HUES6 (cell line): ENCODE measurements around the gene USH1C.

Source experiments
- H3K27ac ChIP-seq: 2 replicates; pipeline ENCODE4 v1.7.0; 2013; ENCODE audit warnings: low read depth, mild to moderate bottlenecking, low read length, inconsistent platforms
- H3K27me3 ChIP-seq: 2 replicates; pipeline ENCODE4 v1.6.1; 2013; ENCODE audit warnings: low read length; ENCODE audit not compliant: control insufficient read depth, insufficient read depth
- H3K36me3 ChIP-seq: 2 replicates; pipeline ENCODE4 v1.6.1; 2013; ENCODE audit warnings: low read length; ENCODE audit not compliant: control insufficient read depth, insufficient read depth
- H3K4me1 ChIP-seq: 2 replicates; pipeline ENCODE4 v1.6.1; 2013; ENCODE audit warnings: low read length; ENCODE audit not compliant: control insufficient read depth, insufficient read depth
- H3K4me3 ChIP-seq: 2 replicates; pipeline ENCODE4 v1.5.1; 2013; ENCODE audit warnings: low read depth, low read length
- H3K9ac ChIP-seq: one replicate; pipeline ENCODE4 v1.6.1; 2013; ENCODE audit warnings: mild to moderate bottlenecking, low read length
- H3K9me3 ChIP-seq: 2 replicates; pipeline ENCODE4 v1.6.1; 2013; ENCODE audit warnings: low read depth, low read length; ENCODE audit not compliant: control insufficient read depth, insufficient read depth

USH1C gene

DNA sequence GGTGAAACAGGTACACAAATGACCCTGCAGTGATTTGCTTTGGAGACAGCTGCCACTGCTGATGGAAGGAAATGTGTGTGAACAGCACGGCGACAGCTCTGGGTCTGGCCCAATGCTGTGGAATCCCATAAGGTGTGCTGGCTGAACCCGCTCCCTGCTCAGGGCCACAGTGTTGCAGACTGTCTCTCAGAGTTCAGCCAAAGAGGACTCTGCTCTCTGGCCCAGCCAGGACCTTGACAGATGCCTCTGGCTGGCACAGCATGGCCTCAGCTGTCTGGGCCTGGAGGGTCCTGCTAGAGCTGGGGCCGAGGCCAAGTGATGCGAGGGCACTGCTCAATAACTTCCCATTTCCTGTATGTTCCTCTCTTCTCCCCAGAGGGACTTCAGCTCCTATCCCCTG lies 62.3 kb downstream of the USH1C start:
- Histone ChIP-seq H3K9me3 (no peaks in the 10 kb centered on the region), H3K36me3 (no peaks in the 10 kb centered on the region), H3K9ac (no peak overlapping the region), H3K27ac (no peak overlapping the region), H3K4me1 (peaks cover 10% of the 10 kb centered on the region), H3K27me3 (peaks cover 41% of the 10 kb centered on the region), H3K4me3 (no peak overlapping the region)

DNA sequence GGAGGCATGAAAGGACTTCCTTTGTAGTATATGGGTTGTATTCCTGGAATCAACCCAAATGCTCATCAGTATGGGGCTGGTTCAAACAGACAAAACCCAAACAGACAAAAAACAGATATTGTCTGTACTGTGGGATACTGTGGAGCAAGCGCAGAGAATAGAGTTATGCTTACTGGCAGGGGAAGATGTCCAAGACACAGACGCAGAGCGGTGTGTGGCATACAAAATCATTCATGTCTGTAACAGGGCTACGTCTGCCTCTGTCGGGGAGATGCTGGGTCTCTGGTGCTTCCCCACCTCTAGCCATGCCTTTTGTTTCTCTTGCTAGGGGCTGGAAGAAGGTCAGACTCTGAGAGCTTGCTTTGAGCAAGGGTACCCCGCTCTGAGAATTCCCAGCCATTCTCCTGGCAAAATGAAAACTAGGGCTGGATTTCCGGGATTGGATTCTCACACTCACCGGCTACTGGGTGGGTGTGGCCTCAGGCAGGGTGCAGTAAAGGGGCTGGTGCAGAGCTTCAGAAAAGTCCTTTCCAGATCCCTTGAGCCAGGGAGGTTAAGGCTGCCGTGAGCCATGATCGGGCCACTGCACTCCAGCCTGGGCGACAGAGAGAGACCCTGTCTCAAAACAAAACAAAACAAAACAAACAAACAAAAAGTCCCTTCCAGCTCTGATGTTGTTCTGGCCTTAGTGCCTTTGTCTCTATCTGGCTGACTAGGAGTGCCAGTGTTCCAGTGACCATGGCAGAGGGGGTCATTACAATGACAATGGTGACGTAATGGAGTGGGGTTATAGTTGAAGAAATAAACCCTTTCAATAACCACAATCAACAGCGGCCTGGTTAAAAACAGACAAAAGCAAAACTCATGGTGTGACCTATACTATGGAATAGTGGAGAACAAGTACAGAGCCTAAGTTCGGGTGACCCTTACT lies 64.7 kb downstream of the USH1C start:
- H3K4me3 ChIP-seq, result no peak overlapping the region; the same call in 1 of the 2 replicates
- no peaks in the 10 kb centered on the region for H3K36me3 ChIP-seq
- no peak overlapping the region for H3K9ac ChIP-seq
- peaks cover 10% of the 10 kb centered on the region for H3K4me1 ChIP-seq
- H3K9me3 ChIP-seq, result no peaks in the 10 kb centered on the region
- H3K27me3 ChIP-seq, result peaks cover 61% of the 10 kb centered on the region
- H3K27ac ChIP-seq, result no peak overlapping the region

DNA sequence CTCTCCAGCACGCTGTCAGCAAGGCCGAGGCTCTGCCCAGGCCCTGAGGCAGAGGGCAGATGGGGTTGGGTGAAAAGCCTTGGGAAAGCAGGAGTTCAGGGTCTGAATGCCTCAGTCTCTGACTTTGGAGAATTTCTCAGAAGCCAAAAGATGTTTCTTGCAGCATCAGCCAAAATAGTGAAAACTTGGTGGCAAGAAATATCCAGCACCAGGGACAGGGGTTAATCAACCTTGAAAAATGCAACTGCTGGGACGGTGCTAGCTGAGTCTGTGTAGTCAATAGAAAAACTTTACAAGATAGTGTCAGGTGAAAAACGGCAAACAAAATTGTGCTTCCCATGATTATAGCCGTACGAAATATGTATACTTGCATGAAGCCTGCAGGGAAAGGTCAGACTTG lies 66.1 kb downstream of the USH1C start:
- H3K27me3 ChIP-seq, result peaks cover 76% of the 10 kb centered on the region
- H3K36me3 ChIP-seq, result no peaks in the 10 kb centered on the region
- peaks cover 10% of the 10 kb centered on the region for H3K4me1 ChIP-seq
- H3K4me3 ChIP-seq, result no peak overlapping the region
- no peaks in the 10 kb centered on the region for H3K9me3 ChIP-seq
- H3K9ac ChIP-seq, result no peak overlapping the region
- no peak overlapping the region for H3K27ac ChIP-seq

DNA sequence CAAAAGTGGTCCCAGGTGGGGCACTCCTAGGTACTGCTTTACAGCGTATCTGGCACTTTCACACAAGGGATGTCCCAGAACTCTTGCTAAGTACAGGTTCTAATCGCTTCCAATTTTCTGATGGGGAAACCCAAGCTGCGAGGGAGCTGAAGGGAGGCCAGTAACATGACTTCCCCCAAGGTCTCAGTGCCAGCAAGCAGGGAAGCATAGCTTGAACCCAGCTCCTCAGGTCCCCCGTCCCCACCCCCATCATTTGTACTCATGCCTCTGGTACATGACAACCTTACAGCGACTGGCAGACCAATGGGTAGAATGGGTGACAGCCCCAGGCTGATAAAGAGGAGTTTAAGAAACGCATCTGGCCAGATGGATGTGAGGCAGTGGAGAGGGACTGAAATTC lies 66.9 kb downstream of the USH1C start:
- Histone ChIP-seq H3K9ac (no peak overlapping the region), H3K9me3 (no peaks in the 10 kb centered on the region), H3K4me1 (peaks cover 10% of the 10 kb centered on the region), H3K27ac (no peak overlapping the region), H3K36me3 (no peaks in the 10 kb centered on the region), H3K27me3 (peaks cover 82% of the 10 kb centered on the region), H3K4me3 (no peak overlapping the region)

DNA sequence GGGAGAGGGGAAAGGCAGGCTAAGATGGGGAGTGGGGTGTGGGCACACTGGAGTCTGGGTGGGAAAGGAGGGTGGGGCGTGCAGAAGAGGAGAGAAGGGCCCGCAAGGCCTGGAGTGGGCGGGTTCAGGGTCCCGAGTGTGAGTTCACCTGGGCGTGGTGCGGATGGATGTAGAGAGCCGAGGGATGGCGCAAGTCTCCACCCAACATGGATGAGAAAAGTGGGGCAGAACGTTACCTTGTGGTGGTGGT lies 67.2 kb downstream of the USH1C start:
- Histone ChIP-seq H3K27ac (no peak overlapping the region), H3K9ac (no peak overlapping the region), H3K36me3 (no peaks in the 10 kb centered on the region), H3K9me3 (no peaks in the 10 kb centered on the region), H3K27me3 (peaks cover 84% of the 10 kb centered on the region), H3K4me3 (peak overlapping the region; percentile 45), H3K4me1 (peaks cover 10% of the 10 kb centered on the region)

DNA sequence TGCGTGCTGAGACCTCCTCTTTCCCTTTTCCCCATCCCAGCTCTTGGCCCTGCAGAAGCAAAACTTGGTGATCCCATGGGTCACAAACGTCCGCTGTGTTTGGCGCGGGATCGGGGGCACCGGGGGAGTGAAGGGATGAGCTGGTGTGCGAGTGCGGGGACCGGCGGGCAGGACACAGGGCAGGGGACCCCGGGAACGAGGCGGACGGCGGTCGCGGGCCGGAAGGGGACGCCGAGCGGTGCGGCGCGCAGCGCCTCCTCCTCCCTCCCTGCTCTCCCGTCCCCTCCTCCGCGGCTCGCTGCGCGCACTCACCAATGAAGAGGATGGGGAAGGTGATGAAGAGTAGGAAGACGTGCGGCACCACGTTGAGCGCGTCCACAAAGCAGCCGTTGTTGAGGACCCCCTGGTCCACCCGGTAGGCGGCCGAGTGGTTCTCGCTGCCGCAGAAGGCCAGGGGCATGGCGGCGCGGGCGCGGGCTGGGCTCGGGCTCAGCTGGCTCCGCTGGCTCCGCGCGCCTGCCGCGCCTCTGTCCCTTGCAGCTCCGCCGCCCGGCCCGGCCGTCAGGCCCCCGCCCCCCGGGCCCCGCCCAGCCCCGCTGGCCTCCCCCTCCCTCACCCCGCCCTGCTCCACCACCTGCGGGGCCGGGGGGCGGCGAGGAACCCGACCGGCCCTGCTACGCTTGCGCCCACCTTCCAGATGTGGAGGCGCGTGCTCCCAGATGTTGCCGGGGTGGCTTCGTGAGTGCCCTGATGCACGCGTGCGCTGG lies 67.7 kb downstream of the USH1C start, which contains the start of gene ABCC8:
ABCC8 (minus strand) TSS at position 529 of the 767 bp plus-strand sequence; CDS start at position 460, 69 bp downstream.
- peak within 1 kb of the TSS; percentile 84 for H3K4me3 ChIP-seq
- H3K27ac ChIP-seq, result no peak within 1 kb of the TSS
- H3K27me3 ChIP-seq, result peaks cover 84% of the 10 kb centered on the region
- peak within 1 kb of the TSS; percentile 21 for H3K9ac ChIP-seq
- peaks cover 10% of the 10 kb centered on the region for H3K4me1 ChIP-seq
- H3K36me3 ChIP-seq, result no peaks in the 10 kb centered on the region
- H3K9me3 ChIP-seq, result no peaks in the 10 kb centered on the region

DNA sequence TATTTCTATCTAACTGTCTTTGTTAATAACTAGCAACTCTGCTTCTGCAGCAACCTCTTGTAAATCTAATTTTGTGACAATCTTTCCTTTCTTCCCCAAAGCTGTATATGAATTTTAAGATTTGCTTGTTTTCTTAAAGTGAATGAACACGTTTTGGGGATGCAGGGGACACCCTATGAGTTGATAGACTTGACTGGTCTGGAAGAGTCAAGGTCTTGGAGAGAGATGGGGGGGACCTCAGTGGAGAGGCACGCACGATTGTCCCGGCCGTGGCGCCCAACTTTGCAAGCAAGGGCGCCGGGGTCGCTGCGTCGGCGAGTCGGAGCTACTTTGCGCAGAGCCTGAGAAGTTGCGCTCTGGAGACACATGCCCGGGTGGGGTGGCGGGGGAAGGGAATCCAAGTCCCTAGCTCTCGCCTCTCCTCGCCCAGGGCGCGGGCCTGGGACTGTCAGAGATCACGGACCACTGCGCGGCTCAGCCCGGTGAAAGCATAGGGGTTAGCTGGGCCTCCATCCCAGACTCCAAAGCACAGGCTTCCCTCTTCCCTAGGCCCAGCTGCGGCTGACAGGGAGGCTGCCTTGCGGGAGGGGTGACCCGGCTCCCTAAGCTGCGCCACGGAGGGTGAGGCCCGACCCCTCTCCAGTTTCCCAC lies 68.4 kb downstream of the USH1C start:
- Histone ChIP-seq H3K4me1 (peaks cover 10% of the 10 kb centered on the region), H3K4me3 (peak overlapping the region; percentile 84), H3K9ac (peak overlapping the region; percentile 21), H3K27ac (no peak overlapping the region), H3K9me3 (no peaks in the 10 kb centered on the region), H3K27me3 (peaks cover 85% of the 10 kb centered on the region), H3K36me3 (no peaks in the 10 kb centered on the region)

DNA sequence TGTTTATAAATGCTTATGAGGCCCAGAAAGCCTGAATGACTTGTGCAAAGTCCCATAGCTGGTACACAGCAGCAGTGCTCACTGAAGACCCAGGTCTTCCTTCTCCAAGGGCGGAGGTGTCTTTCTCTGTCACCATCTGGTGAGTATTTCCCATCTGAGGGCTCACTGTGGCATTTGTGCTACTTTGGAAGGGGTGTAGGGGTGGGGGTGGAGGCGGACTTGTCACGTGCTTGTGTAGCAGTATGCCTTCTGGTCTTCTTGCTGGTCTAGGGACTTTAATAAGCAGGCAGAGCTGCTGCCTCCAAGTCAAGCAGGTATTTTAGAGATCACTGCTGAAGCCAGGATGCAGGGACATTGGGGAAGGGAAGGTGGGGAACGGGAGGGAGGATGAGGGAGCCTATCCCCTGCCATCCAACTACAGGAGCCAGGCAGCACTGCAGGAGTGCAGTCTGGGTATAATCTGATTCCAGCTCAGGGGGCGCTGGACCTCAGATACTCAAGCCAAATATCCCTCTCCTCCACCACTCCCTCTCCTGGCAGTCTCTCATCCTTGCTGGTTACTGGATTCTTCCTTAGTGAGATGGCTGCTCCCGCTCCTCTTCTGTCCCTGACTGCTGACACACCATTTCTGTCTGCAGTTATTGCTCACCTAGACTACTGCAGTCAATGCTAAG lies 71.0 kb downstream of the USH1C start:
- H3K27me3 ChIP-seq, result peaks cover 61% of the 10 kb centered on the region
- H3K4me1 ChIP-seq, result no peaks in the 10 kb centered on the region
- H3K9ac ChIP-seq, result no peak overlapping the region
- H3K4me3 ChIP-seq, result no peak overlapping the region
- no peaks in the 10 kb centered on the region for H3K36me3 ChIP-seq
- H3K27ac ChIP-seq, result no peak overlapping the region
- H3K9me3 ChIP-seq, result no peaks in the 10 kb centered on the region

DNA sequence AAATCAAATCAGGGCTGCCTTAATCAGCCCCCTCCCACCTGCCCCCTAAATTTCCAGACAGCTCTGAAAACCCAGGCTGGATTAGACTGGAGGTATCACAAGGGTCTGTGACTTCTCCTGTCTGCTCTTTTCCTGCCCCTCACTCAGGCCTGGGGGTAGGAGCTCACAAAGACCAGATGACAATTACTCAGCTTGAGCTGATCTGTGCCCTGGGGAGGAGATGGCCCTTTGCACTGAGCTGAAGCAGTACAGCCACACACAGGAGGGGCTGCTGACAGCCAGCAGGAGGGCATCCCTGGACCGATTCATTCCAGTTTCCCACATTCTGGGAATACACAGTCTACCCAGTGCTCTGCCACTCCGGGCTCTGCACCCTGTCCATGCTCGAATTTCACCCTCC lies 71.7 kb downstream of the USH1C start:
- no peaks in the 10 kb centered on the region for H3K9me3 ChIP-seq
- no peak overlapping the region for H3K9ac ChIP-seq
- no peaks in the 10 kb centered on the region for H3K36me3 ChIP-seq
- peaks cover 54% of the 10 kb centered on the region for H3K27me3 ChIP-seq
- no peak overlapping the region for H3K4me3 ChIP-seq
- H3K27ac ChIP-seq, result no peak overlapping the region
- H3K4me1 ChIP-seq, result no peaks in the 10 kb centered on the region

DNA sequence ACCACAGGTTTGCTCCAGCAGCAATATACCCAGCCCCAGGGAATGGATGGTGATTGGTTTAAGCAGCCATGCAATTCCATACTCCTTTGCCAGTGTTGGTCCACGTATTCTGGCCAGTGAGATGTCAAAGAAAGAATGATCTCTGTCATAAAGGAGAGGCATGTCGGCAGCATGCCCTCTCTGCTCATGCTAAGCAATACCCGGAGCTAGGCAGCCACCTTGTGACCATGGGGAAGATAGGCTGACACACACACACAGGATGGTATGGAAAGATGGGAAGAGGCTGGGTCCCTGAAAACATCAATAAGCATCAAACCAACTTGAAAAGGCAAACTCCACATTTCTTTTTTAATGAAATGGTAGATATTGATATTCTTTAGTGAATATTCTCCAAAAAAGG lies 72.7 kb downstream of the USH1C start:
- peaks cover 45% of the 10 kb centered on the region for H3K27me3 ChIP-seq
- no peaks in the 10 kb centered on the region for H3K36me3 ChIP-seq
- H3K9me3 ChIP-seq, result no peaks in the 10 kb centered on the region
- H3K4me3 ChIP-seq, result no peak overlapping the region
- H3K27ac ChIP-seq, result no peak overlapping the region
- H3K4me1 ChIP-seq, result no peaks in the 10 kb centered on the region
- H3K9ac ChIP-seq, result no peak overlapping the region
